ENCODE data around the gene ADAM23. TPM values are rescaled to one million over a fixed set of nuclear protein-coding genes. Genes with fewer than 3 reads are reported as not detected.
A peak's percentile ranks its signal among the peaks of the same experiment; 100 is the strongest.
"Not testable (repeated sequence)": the region's sequence is repeated elsewhere in the genome, so short reads cannot be mapped to it uniquely, and the experiment has no call there.

The ADAM23 gene, protein sequence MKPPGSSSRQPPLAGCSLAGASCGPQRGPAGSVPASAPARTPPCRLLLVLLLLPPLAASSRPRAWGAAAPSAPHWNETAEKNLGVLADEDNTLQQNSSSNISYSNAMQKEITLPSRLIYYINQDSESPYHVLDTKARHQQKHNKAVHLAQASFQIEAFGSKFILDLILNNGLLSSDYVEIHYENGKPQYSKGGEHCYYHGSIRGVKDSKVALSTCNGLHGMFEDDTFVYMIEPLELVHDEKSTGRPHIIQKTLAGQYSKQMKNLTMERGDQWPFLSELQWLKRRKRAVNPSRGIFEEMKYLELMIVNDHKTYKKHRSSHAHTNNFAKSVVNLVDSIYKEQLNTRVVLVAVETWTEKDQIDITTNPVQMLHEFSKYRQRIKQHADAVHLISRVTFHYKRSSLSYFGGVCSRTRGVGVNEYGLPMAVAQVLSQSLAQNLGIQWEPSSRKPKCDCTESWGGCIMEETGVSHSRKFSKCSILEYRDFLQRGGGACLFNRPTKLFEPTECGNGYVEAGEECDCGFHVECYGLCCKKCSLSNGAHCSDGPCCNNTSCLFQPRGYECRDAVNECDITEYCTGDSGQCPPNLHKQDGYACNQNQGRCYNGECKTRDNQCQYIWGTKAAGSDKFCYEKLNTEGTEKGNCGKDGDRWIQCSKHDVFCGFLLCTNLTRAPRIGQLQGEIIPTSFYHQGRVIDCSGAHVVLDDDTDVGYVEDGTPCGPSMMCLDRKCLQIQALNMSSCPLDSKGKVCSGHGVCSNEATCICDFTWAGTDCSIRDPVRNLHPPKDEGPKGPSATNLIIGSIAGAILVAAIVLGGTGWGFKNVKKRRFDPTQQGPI
- 1 to 10 TPM in 4 of 6 experiments, under 1 TPM in 2; 0.47 to 2.6 (median 1.2) TPM for total RNA-seq (2021; fragmentation: NEBNext Ultra II Directional; extraction: Animal tissue kit (Norgen Biotek cat#: 25700))
- long read RNA-seq: 0 reads

DNA sequence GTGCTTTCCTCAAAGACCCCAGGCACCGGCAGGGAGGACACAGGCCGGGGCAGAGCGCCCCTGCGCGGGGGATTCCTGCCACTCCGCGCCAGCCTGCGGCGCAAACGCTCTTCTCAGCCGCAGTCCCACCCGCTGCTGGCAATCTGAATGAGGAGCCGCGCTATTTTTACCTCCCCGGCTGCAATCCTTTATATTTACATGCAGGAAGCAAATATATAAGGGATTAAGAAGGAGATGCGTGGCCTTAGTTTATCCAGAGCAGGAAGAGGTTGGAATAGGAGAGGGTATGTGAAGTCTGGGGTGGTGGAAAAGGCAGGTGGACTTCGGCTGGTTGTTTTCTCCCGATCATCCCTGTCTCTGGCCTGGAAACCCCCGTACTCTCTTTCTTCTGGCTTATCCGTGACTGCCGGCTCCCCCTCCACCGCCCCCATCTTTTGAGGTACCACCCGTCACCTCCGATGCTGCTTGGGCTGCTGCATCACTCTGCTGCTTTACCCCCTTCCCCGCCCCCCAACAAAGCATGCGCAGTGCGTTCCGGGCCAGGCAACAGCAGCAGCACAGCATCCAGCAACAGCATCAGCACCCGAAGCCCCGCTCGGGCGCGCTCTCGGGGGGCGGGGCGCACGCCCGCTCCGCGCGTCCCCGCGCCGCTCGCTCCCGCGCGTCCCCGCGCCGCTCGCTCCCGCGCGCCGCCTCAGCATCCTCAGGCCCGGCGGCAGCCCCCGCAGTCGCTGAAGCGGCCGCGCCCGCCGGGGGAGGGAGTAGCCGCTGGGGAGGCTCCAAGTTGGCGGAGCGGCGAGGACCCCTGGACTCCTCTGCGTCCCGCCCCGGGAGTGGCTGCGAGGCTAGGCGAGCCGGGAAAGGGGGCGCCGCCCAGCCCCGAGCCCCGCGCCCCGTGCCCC is at the start of gene ADAM23:
TSS of gene ADAM23 (plus strand) at position 700 of the 902 bp plus-strand sequence. CDS start 335 bp downstream, outside the sequence.
- H3K27ac Mint-ChIP-seq: no peak within 1 kb of the TSS
- DNase-seq: no peak

DNA sequence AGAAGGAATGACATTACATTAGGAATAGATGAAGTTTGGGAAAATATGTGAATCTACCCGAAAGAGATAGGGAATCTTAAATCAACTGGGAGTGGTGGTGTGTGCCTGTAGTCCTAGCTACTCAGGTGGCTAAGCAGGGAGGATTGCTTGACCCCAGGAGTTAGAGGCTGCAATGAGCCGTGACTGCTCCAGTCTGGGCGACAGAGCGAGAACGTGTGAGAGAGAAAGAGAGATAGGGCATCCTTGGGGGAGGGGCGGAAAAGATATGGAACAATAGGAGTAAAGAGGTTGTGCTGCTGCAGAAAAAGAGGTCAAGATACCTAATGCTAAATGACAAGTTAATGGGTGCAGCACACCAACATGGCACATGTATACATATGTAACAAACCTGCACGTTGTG is 47.1 kb upstream of the ADAM23 start:
- no peaks in the 10 kb centered on the region for H3K27me3 Mint-ChIP-seq (ENCODE audit: insufficient read depth)
- H3K27ac Mint-ChIP-seq: no peak overlapping the region
- no peaks in the 10 kb centered on the region for H3K36me3 Mint-ChIP-seq (ENCODE audit: low read depth)

More for the DNA sequence above, at the start of gene ADAM23:
- Mint-ChIP-seq H3K36me3 (ENCODE audit: low read depth) (no peaks in the 10 kb centered on the region), H3K4me3 (peak within 1 kb of the TSS; percentile 86), H3K27me3 (ENCODE audit: insufficient read depth) (peaks cover 23% of the 10 kb centered on the region), H3K9me3 (no peaks in the 10 kb centered on the region), H3K4me1 (ENCODE audit: low read depth) (peaks cover 14% of the 10 kb centered on the region)
- TF ChIP-seq, protein P1, sequence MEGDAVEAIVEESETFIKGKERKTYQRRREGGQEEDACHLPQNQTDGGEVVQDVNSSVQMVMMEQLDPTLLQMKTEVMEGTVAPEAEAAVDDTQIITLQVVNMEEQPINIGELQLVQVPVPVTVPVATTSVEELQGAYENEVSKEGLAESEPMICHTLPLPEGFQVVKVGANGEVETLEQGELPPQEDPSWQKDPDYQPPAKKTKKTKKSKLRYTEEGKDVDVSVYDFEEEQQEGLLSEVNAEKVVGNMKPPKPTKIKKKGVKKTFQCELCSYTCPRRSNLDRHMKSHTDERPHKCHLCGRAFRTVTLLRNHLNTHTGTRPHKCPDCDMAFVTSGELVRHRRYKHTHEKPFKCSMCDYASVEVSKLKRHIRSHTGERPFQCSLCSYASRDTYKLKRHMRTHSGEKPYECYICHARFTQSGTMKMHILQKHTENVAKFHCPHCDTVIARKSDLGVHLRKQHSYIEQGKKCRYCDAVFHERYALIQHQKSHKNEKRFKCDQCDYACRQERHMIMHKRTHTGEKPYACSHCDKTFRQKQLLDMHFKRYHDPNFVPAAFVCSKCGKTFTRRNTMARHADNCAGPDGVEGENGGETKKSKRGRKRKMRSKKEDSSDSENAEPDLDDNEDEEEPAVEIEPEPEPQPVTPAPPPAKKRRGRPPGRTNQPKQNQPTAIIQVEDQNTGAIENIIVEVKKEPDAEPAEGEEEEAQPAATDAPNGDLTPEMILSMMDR (IDR thresholded peaks at IDR 0.05): no peak

DNA sequence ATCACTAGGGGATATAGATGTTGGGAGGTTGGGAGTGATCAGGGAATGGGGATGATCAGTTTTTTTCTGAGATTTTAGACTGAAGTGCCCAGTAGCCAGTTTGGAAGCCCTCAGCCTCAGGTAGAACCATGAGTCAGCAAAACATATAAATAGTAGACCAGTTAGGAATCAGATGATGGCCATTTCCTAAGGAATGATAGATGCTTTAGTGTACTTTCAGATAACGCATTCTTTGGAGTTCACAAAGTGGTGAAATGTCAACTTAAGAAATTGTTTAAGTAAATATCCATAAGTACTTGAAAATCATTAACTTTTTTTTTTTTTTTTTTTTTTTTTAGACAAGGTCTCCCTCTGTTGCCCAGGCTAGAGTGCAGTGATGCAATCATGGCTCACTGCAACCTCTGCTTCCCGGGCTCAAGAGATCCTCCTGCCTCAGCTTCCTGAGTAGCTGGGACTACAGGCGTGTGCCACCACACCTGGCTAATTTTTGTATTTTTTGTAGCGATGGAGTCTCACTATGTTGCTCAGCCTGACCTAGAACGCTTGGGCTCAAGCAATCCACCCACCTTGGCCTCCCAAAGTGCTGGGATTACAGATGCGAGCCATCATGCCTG is 40.3 kb upstream of the ADAM23 start:
- not testable (repeated sequence) for H3K36me3 Mint-ChIP-seq (ENCODE audit: low read depth); H3K27ac Mint-ChIP-seq; DNase-seq; H3K4me1 Mint-ChIP-seq (ENCODE audit: low read depth); H3K27me3 Mint-ChIP-seq (ENCODE audit: insufficient read depth); H3K4me3 Mint-ChIP-seq
- H3K9me3 Mint-ChIP-seq: peaks cover 20% of the 10 kb centered on the region

More for the DNA sequence above, 47.1 kb upstream of the ADAM23 start:
- DNase-seq: no peak
- TF ChIP-seq, protein P1 (IDR thresholded peaks at IDR 0.05): no peak
- H3K4me3 Mint-ChIP-seq: no peak overlapping the region
- H3K9me3 Mint-ChIP-seq: peaks cover 15% of the 10 kb centered on the region
- no peaks in the 10 kb centered on the region for H3K4me1 Mint-ChIP-seq (ENCODE audit: low read depth)

DNA sequence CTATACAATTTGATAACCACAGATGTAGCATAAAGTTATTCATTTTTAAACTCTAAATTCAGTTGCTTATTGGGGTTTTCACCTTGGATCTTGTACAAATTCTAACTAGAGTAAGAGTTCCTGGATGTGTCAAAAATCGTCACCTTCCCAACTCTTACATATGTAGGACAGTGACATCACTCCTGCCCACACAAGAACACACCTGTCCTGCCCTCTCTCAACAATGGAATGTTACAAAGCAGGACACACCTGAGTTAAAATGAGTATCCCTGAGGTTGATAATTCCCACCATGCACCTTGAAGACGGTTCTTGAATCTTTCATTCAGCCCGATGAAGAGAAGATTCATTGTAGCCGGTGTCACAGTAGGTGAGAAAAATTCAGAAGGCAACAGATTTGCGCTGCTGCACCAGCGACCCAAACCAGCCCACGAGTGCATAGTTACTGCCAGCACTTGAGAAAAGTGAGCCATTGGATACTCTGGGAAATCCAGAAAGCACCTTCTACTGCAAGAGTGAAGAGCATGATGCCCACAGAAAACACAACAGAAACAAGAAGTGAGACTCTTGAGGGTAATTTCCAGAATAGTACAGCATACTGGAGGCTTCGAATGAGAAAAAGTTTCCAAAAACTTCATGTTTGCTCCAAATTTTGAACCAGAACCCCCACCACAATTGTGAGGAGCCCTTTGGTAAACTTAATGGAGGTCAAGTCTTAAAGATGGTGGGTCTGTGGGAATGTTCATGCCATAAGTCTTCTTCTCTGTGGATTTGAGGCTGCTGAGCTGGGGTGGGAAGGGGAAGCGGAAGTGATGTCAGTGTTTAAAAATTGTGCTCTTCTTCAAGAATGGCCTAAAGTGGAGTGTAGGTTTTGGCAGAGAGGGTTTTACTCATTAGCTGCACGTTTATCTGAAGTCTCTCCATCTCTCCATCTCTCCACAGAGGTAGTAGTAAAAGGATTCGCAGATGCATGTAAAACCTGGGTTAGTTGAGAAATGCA is 34.7 kb upstream of the ADAM23 start:
- Mint-ChIP-seq H3K36me3 (ENCODE audit: low read depth) (no peaks in the 10 kb centered on the region), H3K4me1 (ENCODE audit: low read depth) (no peaks in the 10 kb centered on the region), H3K9me3 (peaks cover 33% of the 10 kb centered on the region), H3K27ac (no peak overlapping the region), H3K4me3 (no peak overlapping the region), H3K27me3 (ENCODE audit: insufficient read depth) (no peaks in the 10 kb centered on the region)
- TF ChIP-seq, protein P1 (IDR thresholded peaks at IDR 0.05): no peak
- no peak for DNase-seq

DNA sequence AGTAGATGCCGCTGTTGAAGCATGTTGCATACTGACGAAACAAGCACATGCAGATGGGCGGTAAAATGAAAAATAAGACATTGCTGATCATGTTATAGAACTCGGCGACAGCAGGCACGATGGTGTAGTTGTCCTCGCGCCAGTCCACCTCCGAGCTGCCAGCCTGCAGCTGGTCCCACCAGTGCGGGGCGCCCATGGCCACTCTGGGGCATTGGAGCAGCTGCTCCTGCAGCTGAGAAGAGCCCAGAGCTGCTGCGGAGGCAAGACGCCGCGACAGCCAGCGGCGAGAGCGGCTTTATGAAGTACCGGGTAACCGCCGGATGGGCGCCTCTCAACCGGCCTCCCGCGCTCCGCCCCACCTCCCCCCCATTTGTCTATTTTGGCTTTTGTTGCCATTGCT is 32.6 kb upstream of the ADAM23 start:
- TF ChIP-seq, protein P1 (IDR thresholded peaks at IDR 0.05): no peak
- Mint-ChIP-seq H3K27ac (no peak overlapping the region), H3K4me1 (ENCODE audit: low read depth) (no peaks in the 10 kb centered on the region), H3K36me3 (ENCODE audit: low read depth) (no peaks in the 10 kb centered on the region), H3K27me3 (ENCODE audit: insufficient read depth) (no peaks in the 10 kb centered on the region; the same call in 1 of the 2 replicates), H3K9me3 (peaks cover 38% of the 10 kb centered on the region), H3K4me3 (no peak overlapping the region)
- DNase-seq: no peak

Measured in HFFc6 (cell line).